GM21447 (cell line): ENCODE measurements around the gene CACNA1E.
A peak's percentile ranks its signal among the peaks of the same experiment; 100 is the strongest.
"Not testable (repeated sequence)": the region's sequence is repeated elsewhere in the genome, so short reads cannot be mapped to it uniquely, and the experiment has no call there.

Experiments used
- ATAC-seq: cut with Tn5 transposase; IDR thresholded peaks from one replicate; pipeline ENCODE4 v1.9.1; 2021; ENCODE audit not compliant: unreplicated experiment

CACNA1E gene

GRCh38 chr1:181514298-181515290, 31.3 kb downstream of the CACNA1E start:
- peak; percentile 86 for ATAC-seq

DNA sequence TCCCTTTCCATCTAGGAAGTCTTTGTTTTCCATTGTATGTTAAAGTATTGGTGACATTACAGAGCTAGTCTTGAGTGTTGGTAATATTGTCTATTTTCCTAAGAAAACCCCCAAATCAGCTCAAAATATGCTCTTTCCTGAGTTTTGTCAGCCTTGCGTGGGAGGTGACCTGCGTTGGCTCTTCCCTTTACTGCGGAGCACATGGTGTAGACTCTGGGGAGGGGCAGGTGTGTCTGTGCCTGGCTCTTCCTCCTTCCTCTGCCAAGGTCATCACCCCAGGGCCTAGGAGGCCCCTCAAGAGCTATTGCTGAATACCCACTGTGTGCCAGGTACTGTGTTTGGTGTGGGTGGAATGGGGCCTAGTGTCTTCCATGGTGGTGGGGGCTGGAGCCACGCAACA, 33.4 kb downstream of the CACNA1E start:
- ATAC-seq = no peak

- ATAC-seq = no peak
Observed at GRCh38 chr1:181517181-181517875, 34.0 kb downstream of the CACNA1E start.

- ATAC-seq = no peak
Observed at GRCh38 chr1:181518152-181518551, 34.8 kb downstream of the CACNA1E start.

DNA sequence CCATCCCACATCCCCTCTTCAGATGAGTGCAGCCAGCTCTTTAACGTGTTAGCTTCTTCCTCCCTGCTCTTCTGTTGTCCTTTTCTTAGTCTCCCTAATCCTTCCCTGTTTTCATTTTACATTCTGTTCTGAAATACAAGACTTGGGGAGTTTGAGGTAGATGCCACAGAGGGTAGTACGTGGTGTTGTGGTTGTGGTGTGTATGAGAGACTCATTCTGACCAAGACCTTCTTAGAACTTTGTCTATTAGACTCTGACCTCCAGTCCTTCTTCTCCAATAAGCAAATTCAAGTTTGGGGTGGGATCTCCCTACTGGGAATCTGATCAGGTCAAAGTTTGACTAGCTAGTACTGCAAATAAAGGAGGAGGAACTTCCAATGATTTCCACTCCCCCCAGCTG, 39.5 kb downstream of the CACNA1E start:
- ATAC-seq = no peak

DNA sequence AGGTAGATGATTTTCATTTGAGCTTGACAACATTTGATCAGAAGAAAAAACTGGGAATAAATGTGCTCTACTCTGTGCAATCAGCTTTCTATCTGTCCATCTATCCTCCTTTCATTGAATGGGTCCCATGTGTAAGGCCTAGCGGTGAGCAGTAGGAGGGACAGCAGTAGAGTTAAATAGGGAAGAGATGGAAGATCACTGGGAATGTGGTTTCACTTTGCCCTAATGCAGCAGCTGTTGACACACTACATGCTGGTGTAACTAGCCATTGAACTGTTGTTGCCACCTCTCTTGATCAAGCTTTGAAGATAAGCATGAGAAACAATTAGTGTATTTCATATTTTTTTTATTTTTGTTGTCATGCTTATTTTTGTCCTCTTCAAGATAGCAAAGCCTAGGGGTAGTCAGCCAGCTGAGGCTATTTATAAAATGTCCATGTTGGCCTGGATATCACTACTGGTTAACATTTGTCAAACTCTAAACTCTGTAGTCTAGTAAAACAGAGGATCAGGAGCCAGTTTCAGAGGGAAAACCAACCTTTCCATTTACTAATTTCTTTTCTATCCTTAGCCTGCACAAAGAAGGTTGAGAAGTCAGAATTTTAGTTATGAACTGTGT, 41.9 kb downstream of the CACNA1E start:
- no peak for ATAC-seq

DNA sequence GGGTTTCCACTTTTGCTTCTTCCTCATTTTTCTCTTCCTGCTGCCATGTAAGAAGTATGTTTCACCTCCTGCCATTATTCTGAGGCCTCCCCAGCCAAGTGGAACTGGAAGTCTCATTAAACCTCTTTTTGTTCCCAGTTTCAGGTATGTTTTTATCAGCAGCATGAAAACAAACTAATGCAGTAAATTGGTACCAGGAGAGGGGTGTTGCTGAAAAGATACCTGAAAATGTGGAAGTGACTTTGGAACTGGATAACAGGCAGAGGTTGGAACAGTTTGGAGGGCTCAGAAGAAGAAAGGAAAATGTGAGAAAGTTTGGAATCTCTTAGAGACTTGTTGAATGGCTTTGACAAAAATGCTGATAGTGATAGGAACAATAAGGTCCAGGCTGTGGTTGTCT, 44.9 kb downstream of the CACNA1E start:
- not testable (repeated sequence) for ATAC-seq

DNA sequence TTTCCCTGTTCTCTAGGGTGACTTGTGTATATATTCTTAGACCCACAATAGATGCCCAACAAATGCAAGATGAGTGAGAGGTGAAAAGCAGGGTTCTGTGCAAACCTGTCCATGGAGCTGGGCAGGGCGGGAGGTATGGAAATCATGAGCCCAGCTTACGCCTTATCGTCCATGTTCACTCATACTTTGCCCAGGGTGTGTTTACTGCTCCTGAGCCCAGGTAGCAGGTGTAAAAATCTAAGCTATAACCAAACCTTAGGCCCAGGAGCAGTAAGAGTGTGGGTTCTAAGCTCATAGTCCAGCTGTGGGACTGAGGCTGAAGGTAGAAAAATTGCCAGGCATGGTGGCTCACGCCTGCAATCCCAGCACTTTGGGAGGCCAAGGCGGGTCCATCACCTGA, 48.1 kb downstream of the CACNA1E start:
- ATAC-seq = no peak

GRCh38 chr1:181531951-181532600, 48.8 kb downstream of the CACNA1E start:
- no peak for ATAC-seq

- no peak for ATAC-seq
Observed at GRCh38 chr1:181538836-181539235, 55.5 kb downstream of the CACNA1E start.

DNA sequence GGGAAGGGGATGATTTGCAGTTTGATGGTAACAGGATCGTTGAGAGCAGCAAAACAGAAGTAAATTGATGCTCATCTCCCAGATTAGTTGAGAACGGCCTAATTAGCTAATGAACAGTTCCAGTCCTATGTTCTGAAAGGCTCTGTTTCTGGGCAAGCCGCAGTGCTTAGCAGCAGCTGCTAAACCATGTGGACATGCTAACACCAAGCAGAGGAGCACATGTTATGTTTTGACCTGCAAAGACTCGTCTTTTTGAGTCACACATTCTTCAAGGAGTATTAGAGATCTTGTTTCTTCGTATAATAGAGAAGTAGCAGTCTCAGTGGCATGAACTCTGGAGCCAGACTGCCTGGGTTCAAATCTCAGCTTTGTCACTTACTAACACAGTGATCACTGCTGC, 58.1 kb downstream of the CACNA1E start:
- ATAC-seq = no peak

DNA sequence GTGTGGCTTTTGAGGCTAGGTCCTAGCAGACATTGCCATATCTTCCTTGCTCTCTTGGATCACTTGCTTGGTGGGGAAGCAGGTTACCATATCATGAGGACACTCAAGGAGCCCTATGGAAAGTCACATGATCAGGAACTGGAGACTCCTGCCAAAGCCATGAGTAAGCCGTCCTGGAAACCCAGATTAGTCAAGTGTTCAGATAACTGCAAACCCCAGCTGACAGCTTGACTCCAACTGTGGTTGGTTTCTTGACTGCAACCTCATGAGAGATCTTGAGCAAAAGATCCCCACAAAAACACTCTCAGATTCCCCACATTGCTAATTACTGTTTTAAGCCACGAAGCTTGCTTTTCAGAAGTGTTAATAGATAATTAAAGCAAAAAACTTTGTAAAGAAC, 58.6 kb downstream of the CACNA1E start:
- no peak for ATAC-seq

DNA sequence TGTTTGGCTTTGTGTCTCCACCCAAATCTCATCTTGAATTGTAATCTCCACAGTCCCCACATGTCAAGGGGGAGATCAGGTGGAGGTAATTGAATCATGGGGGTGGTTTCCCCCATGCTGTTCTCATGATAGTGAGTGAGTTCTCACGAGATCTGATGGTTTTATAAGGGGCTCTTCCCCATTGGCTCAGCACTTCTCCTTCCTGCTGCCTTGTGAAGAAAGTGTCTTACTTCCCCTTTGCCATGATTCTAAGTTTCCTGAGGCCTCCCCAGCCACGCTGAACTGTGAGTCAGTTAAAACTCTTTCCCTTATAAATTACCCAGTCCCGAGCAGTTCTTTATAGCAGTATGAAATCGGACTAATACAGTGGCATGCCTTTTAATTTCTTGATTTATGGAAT, 59.1 kb downstream of the CACNA1E start:
- not testable (repeated sequence) for ATAC-seq

GRCh38 chr1:181545395-181545794, 62.1 kb downstream of the CACNA1E start:
- no peak for ATAC-seq

DNA sequence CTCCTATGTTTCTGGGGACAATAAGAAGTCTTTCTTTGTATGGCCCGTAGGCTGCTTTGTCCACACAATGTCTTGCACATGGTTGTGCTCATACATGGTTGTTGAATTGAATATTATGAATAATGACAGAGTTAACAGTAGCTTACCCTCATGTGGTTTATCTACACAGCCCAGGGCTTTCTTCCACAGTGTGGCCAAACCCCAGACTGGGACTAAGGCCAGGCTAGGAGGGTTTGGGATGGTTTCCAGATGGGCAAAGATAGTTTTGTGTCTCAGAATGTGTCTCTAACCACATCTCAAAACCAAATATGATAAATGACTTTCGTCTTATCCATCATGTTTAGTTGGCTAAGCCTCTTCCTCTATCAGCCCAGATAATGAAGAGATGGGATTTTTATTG, 65.2 kb downstream of the CACNA1E start:
- no peak for ATAC-seq

- ATAC-seq = no peak
Observed at GRCh38 chr1:181551249-181551648, 67.9 kb downstream of the CACNA1E start.

DNA sequence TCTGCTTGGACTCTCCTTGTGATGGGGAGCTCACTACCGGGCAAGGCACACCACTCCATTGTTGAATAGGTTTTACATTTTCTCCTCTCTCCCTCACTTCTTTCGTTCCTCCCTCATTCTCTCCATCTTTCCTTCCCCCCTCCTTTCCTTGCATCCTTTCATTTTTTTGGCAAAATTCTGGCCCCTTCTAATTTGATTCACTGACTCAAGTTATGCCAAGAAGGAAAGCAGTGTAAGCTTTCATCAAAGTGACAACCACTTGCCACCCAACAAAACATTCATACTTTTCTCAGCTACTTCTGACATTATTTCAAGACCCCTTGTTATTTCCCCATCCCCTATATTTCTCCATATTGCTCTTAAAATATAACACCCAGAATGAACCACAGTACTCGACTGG, 68.4 kb downstream of the CACNA1E start:
- no peak for ATAC-seq

DNA sequence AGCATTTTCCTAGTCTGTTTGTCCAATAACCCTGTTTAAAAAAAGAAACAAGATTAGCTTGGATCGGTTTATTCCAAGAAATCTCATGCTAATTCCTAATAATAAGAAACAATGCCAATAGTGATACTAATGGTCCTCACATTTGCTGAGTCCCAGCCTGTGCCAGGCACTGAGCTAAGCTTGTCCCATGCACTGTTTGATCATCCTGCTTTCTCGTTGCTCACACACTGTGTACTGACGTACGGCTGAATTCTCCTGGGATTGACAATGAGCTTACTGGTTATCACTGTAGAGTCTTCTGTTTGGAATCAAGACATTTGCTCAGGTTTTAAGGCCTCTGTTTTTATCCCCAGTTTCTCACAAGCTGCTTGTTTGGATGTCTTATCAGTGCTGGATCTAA, 71.1 kb downstream of the CACNA1E start:
- ATAC-seq = no peak

DNA sequence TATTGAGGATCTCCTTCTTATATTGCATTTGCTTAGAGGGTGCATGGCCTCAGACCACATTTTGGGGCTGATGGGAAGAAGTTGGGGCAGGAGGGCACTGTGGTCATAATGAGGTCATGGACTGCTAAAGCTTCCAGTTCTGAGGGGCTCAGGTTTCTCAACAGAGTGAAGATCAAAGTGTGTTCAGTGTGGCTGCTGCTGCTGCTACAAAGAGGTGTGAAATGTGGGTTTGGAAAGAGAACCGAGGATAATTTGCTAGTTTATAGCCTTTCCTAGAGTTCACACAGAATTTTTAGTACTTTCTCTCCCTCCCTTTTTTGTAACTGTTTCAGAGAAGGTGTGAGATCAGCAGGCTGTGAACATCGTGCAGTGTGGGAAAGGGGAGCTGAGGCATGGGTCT, 73.3 kb downstream of the CACNA1E start:
- ATAC-seq = no peak

- no peak for ATAC-seq
Observed at GRCh38 chr1:181557313-181557712, 74.0 kb downstream of the CACNA1E start.

DNA sequence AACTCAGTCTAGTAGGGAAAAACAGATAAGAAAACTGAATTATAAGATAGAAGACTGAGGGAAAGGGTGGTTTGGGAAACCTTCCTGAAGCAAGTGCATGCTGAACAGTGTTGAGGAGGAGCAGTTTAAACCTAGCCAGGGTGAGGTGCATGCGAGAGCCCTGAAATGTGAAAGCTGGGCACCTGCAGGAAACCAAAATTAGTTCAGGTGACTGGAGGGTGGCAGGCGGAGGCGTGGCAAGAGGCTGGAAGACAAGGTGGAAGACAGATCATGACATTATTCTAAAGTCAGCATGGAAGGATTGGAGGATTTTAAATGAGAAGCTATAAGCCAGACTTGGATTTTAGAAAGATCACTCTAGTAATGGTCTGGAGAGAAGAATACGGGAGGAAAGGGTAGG, 75.1 kb downstream of the CACNA1E start:
- no peak for ATAC-seq
